Measurements from ENCODE around the gene NUCB1. TPM values are rescaled to one million over a fixed set of nuclear protein-coding genes. Genes with fewer than 3 reads are reported as not detected.
"Not testable (repeated sequence)": the region's sequence is repeated elsewhere in the genome, so short reads cannot be mapped to it uniquely, and the experiment has no call there.

The NUCB1 gene
- total and polyA plus RNA-seq, 5 donors from 2014 or later: 72.8 to 133 (median 88.3) TPM

GRCh38 chr19:48921721-48922500 is 21.8 kb downstream of the NUCB1 start:
- H3K27ac Mint-ChIP-seq: no peak overlapping the region

GRCh38 chr19:48922548-48923490 is 22.7 kb downstream of the NUCB1 start:
- H3K4me3 ChIP-seq (ENCODE audit: low read depth, low read length): no peak overlapping the region
- H3K4me1 Mint-ChIP-seq: peaks cover 0 to 4% (median under 1%) of the 10 kb centered on the region in 4 donors
- H3K36me3 Mint-ChIP-seq: peaks cover 13% of the 10 kb centered on the region
- peaks cover 0 to 2% (median 0%) of the 10 kb centered on the region in 7 donors for H3K9me3 Mint-ChIP-seq
- no peaks in the 10 kb centered on the region for H3K4me1 ChIP-seq (ENCODE audit: control insufficient read depth, insufficient read depth, low read length, poor library complexity, severe bottlenecking)
- no peaks in the 10 kb centered on the region for H3K27me3 Mint-ChIP-seq
- H3K27ac ChIP-seq (ENCODE audit: insufficient read depth, low read length, poor library complexity, severe bottlenecking): no peak overlapping the region
- ATAC-seq (ENCODE audit: low read depth in 2 of 2) (no peak), DNase-seq (no peak)
- H3K27ac Mint-ChIP-seq: no peak overlapping the region
- H3K9me3 ChIP-seq (ENCODE audit: control insufficient read depth in 2 of 2, low read length in 2 of 2): no peaks in the 10 kb centered on the region
- H3K27me3 ChIP-seq (ENCODE audit: control insufficient read depth, insufficient read depth, low read length): no peaks in the 10 kb centered on the region
- H3K4me3 Mint-ChIP-seq: no peak overlapping the region
- H3K36me3 ChIP-seq (ENCODE audit: control insufficient read depth, insufficient read depth, low read length): peaks cover 19% of the 10 kb centered on the region

More at GRCh38 chr19:48921721-48922500, 21.8 kb downstream of the NUCB1 start:
- no peaks in the 10 kb centered on the region for H3K9me3 ChIP-seq (ENCODE audit: control insufficient read depth in 2 of 2, low read length in 2 of 2)
- Mint-ChIP-seq H3K27me3 (no peaks in the 10 kb centered on the region), H3K36me3 (peaks cover 13% of the 10 kb centered on the region), H3K4me3 (no peak overlapping the region), H3K9me3 (peaks cover 0 to 2% (median 0%) of the 10 kb centered on the region in 7 donors), H3K4me1 (peaks cover 0 to 2% (median under 1%) of the 10 kb centered on the region in 4 donors)
- H3K27ac ChIP-seq (ENCODE audit: insufficient read depth, low read length, poor library complexity, severe bottlenecking): no peak overlapping the region
- peaks cover 19% of the 10 kb centered on the region for H3K36me3 ChIP-seq (ENCODE audit: control insufficient read depth, insufficient read depth, low read length)
- no peaks in the 10 kb centered on the region for H3K4me1 ChIP-seq (ENCODE audit: control insufficient read depth, insufficient read depth, low read length, poor library complexity, severe bottlenecking)
- H3K27me3 ChIP-seq (ENCODE audit: control insufficient read depth, insufficient read depth, low read length): no peaks in the 10 kb centered on the region
- DNase-seq (no peak), ATAC-seq (ENCODE audit: low read depth in 2 of 2) (no peak)
- no peak overlapping the region for H3K4me3 ChIP-seq (ENCODE audit: low read depth, low read length)

GRCh38 chr19:48925240-48925843 is 25.2 kb downstream of the NUCB1 start:
- ATAC-seq (ENCODE audit: low read depth in 2 of 2): no peak
- Histone ChIP-seq H3K9me3 (ENCODE audit: control insufficient read depth in 2 of 2, low read length in 2 of 2) (no peaks in the 10 kb centered on the region), H3K27ac (ENCODE audit: insufficient read depth, low read length, poor library complexity, severe bottlenecking) (no peak overlapping the region), H3K36me3 (ENCODE audit: control insufficient read depth, insufficient read depth, low read length) (peaks cover 8% of the 10 kb centered on the region), H3K4me3 (ENCODE audit: low read depth, low read length) (no peak overlapping the region), H3K27me3 (ENCODE audit: control insufficient read depth, insufficient read depth, low read length) (no peaks in the 10 kb centered on the region), H3K4me1 (ENCODE audit: control insufficient read depth, insufficient read depth, low read length, poor library complexity, severe bottlenecking) (no peaks in the 10 kb centered on the region)
- H3K27me3 Mint-ChIP-seq: no peaks in the 10 kb centered on the region
- no peak overlapping the region for H3K4me3 Mint-ChIP-seq
- no peak overlapping the region for H3K27ac Mint-ChIP-seq
- no peaks in the 10 kb centered on the region for H3K9me3 Mint-ChIP-seq
- H3K4me1 Mint-ChIP-seq: peaks cover 0 to 4% (median under 1%) of the 10 kb centered on the region in 4 donors
- H3K36me3 Mint-ChIP-seq: peaks cover 7% of the 10 kb centered on the region
- DNase-seq: no peak

GRCh38 chr19:48925890-48926289 is 25.8 kb downstream of the NUCB1 start:
- H3K27me3 ChIP-seq (ENCODE audit: control insufficient read depth, insufficient read depth, low read length); H3K36me3 ChIP-seq (ENCODE audit: control insufficient read depth, insufficient read depth, low read length); H3K9me3 ChIP-seq (ENCODE audit: control insufficient read depth in 2 of 2, low read length in 2 of 2); H3K27me3 Mint-ChIP-seq; DNase-seq; H3K9me3 Mint-ChIP-seq; H3K4me1 Mint-ChIP-seq; H3K36me3 Mint-ChIP-seq; H3K4me3 Mint-ChIP-seq; ATAC-seq (ENCODE audit: low read depth in 2 of 2); H3K4me3 ChIP-seq (ENCODE audit: low read depth, low read length); H3K27ac Mint-ChIP-seq; H3K4me1 ChIP-seq (ENCODE audit: control insufficient read depth, insufficient read depth, low read length, poor library complexity, severe bottlenecking); H3K27ac ChIP-seq (ENCODE audit: insufficient read depth, low read length, poor library complexity, severe bottlenecking): not testable (repeated sequence)

- Mint-ChIP-seq H3K36me3 (peaks cover 7% of the 10 kb centered on the region), H3K27me3 (no peaks in the 10 kb centered on the region), H3K27ac (no peak overlapping the region), H3K4me3 (peak overlapping the region in 2 of 4 donors; percentile 10 to 46), H3K4me1 (peaks cover 0 to 4% (median under 1%) of the 10 kb centered on the region in 4 donors), H3K9me3 (peaks cover 0 to 2% (median 0%) of the 10 kb centered on the region in 7 donors)
- H3K9me3 ChIP-seq (ENCODE audit: control insufficient read depth in 2 of 2, low read length in 2 of 2): no peaks in the 10 kb centered on the region
- H3K4me3 ChIP-seq (ENCODE audit: low read depth, low read length): peak overlapping the region; percentile 24
- no peak overlapping the region for H3K27ac ChIP-seq (ENCODE audit: insufficient read depth, low read length, poor library complexity, severe bottlenecking)
- ATAC-seq (ENCODE audit: low read depth in 2 of 2): peak in 1 of 2 donors; percentile 37
- peak in 1 of 3 donors; percentile 32 for DNase-seq
- no peaks in the 10 kb centered on the region for H3K27me3 ChIP-seq (ENCODE audit: control insufficient read depth, insufficient read depth, low read length)
- no peaks in the 10 kb centered on the region for H3K36me3 ChIP-seq (ENCODE audit: control insufficient read depth, insufficient read depth, low read length)
- H3K4me1 ChIP-seq (ENCODE audit: control insufficient read depth, insufficient read depth, low read length, poor library complexity, severe bottlenecking): no peaks in the 10 kb centered on the region
Observed at GRCh38 chr19:48926909-48927308, 26.8 kb downstream of the NUCB1 start.

- not testable (repeated sequence) for DNase-seq; H3K9me3 Mint-ChIP-seq; H3K27me3 Mint-ChIP-seq; H3K36me3 ChIP-seq (ENCODE audit: control insufficient read depth, insufficient read depth, low read length); H3K4me1 Mint-ChIP-seq; H3K27me3 ChIP-seq (ENCODE audit: control insufficient read depth, insufficient read depth, low read length); H3K4me3 ChIP-seq (ENCODE audit: low read depth, low read length); H3K9me3 ChIP-seq (ENCODE audit: control insufficient read depth in 2 of 2, low read length in 2 of 2); H3K27ac ChIP-seq (ENCODE audit: insufficient read depth, low read length, poor library complexity, severe bottlenecking); H3K4me3 Mint-ChIP-seq; H3K36me3 Mint-ChIP-seq; H3K4me1 ChIP-seq (ENCODE audit: control insufficient read depth, insufficient read depth, low read length, poor library complexity, severe bottlenecking); H3K27ac Mint-ChIP-seq; ATAC-seq (ENCODE audit: low read depth in 2 of 2)
Observed at GRCh38 chr19:48927692-48928091, 27.6 kb downstream of the NUCB1 start.

GRCh38 chr19:48928164-48929025 is 28.3 kb downstream of the NUCB1 start:
- Histone ChIP-seq H3K27me3 (ENCODE audit: control insufficient read depth, insufficient read depth, low read length) (no peaks in the 10 kb centered on the region), H3K4me3 (ENCODE audit: low read depth, low read length) (no peak overlapping the region), H3K27ac (ENCODE audit: insufficient read depth, low read length, poor library complexity, severe bottlenecking) (no peak overlapping the region), H3K9me3 (ENCODE audit: control insufficient read depth in 2 of 2, low read length in 2 of 2) (no peaks in the 10 kb centered on the region), H3K36me3 (ENCODE audit: control insufficient read depth, insufficient read depth, low read length) (no peaks in the 10 kb centered on the region), H3K4me1 (ENCODE audit: control insufficient read depth, insufficient read depth, low read length, poor library complexity, severe bottlenecking) (peaks cover 7% of the 10 kb centered on the region)
- H3K9me3 Mint-ChIP-seq: peaks cover 0 to 2% (median 0%) of the 10 kb centered on the region in 7 donors
- H3K4me1 Mint-ChIP-seq: peaks cover 3 to 9% (median 5%) of the 10 kb centered on the region in 4 donors
- H3K4me3 Mint-ChIP-seq: no peak overlapping the region
- H3K27me3 Mint-ChIP-seq: peaks cover 5% of the 10 kb centered on the region
- H3K36me3 Mint-ChIP-seq: no peaks in the 10 kb centered on the region
- DNase-seq (no peak), ATAC-seq (ENCODE audit: low read depth in 2 of 2) (no peak)
- no peak overlapping the region for H3K27ac Mint-ChIP-seq

Measured in CD4-positive, CD25-positive, alpha-beta regulatory T cell (primary cell).